Measurements from ENCODE around the gene LARP7.
"Not testable (repeated sequence)": the region's sequence is repeated elsewhere in the genome, so short reads cannot be mapped to it uniquely, and the experiment has no call there.

Gene LARP7

DNA sequence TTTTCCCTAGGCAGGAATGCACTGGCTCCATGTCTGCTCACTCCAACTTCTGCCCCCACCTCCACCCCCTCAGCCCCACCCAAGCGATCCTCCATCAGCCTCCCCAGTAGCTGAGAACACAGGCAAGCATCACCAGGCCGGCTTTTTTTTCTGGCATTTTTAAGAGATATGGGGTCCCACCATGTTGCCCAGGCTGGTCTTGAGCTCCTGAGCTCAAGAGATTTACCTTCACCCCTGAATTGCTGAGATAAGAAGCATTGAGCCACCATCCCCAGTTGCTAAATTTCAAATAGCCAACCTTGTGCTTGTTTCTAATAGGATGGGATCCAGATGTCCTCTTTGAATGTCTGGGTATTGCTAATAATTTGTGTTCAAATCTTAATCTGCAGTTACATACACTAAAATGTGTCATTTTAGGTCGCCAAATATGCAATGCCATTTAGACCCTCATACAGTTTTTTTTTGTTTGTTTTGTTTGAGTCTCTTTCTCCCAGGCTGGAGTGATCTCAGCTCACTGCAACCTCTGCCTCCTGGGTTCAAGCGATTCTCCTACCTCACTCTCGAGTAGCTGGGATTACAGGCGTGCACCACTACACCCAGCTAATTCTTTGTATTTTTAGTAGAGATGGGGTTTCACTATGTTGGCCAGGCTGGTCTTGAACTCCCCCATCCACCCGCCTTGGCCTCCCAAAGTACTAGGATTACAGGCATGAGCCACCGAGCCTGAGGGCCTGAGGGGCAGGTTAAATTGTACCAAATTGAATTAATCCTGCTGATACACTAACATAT lies 8.8 kb downstream of the LARP7 start:
- no peak for DNase-seq
- TF ChIP-seq POLR2A (IDR thresholded peaks at IDR 0.05; ENCODE audit: low read length) = no peak

DNA sequence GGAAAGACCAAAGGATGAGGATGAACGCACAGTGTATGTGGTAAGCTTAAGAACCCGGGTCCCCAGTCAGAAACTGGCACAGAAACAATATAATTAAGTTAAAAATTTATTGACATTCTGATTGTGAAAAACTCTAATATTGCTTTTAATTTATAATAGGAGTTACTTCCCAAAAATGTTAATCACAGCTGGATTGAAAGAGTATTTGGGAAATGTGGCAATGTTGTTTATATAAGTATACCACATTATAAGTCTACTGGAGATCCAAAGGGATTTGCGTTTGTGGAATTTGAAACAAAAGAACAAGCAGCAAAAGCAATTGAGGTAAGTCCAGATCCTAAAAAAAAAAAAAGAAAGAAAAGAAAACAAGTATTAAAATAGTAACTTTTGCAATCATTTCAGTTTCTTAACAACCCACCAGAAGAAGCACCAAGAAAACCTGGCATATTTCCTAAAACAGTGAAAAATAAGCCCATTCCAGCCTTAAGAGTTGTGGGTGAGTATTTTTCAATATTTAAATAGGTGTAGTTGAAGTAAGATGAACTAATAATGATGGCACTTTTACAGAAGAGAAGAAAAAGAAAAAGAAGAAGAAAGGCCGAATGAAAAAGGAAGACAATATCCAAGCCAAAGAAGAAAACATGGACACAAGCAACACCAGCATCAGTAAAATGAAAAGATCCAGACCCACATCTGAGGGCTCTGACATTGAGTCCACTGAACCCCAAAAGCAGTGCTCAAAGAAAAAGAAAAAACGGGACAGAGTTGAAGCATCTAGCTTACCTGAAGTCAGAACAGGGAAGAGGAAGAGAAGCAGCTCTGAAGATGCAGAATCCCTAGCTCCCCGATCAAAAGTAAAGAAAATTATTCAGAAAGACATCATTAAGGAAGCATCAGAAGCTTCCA lies 9.9 kb downstream of the LARP7 start:
- no peak for DNase-seq
- no peak for TF ChIP-seq GATA1 (IDR thresholded peaks at IDR 0.05; ENCODE audit: low read depth, low read length)
- TF ChIP-seq POLR2A (IDR thresholded peaks at IDR 0.05; ENCODE audit: low read length) = no peak

GRCh38 chr4:112647785-112648184 lies 10.8 kb downstream of the LARP7 start:
- peak; percentile 82 to 84 for DNase-seq
- no peak for TF ChIP-seq GATA1 (IDR thresholded peaks at IDR 0.05; ENCODE audit: low read depth, low read length)
- no peak for TF ChIP-seq POLR2A (IDR thresholded peaks at IDR 0.05; ENCODE audit: low read length)

GRCh38 chr4:112648263-112649054 lies 11.5 kb downstream of the LARP7 start:
- no peak for TF ChIP-seq POLR2A (IDR thresholded peaks at IDR 0.05; ENCODE audit: low read length)
- no peak for TF ChIP-seq GATA1 (IDR thresholded peaks at IDR 0.05; ENCODE audit: low read depth, low read length)
- DNase-seq = no peak

DNA sequence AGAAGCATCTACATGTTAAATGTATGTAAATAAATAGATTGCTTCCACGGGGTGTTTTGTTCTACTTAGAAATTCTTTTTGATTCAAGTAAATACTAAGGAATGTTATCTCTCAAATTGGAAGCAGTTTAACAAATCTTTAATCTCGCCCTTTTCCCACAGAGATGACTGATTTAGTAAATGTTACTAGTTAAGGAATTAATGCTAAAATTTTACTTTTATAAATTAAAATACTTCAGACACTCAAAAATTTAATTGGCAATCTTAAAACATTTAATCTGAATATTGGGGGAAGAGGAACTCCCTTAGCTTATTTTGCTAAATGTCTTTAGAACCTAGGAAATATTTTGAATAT lies 12.1 kb downstream of the LARP7 start:
- DNase-seq = no peak

DNA sequence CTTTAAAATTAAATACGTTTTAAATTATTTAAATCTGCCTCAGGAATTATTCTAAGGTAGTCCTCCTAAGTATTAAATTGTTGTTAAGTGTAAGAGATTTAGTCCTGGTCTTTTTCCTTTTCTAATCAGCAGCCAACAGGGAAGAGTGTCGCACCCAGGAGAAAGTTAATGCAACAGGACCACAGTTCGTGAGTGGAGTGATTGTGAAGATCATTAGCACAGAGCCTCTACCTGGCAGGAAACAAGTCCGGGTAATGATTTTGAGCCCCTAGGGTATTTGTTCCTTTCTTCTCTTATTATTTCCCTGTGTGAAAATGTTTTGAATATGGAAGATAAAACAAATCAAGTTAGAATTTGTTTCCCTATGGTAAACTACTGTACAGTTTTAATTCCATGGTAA lies 13.4 kb downstream of the LARP7 start:
- TF ChIP-seq POLR2A (IDR thresholded peaks at IDR 0.05; ENCODE audit: low read length) = no peak
- no peak for DNase-seq

More for the DNA sequence above, 12.1 kb downstream of the LARP7 start:
- no peak for TF ChIP-seq POLR2A (IDR thresholded peaks at IDR 0.05; ENCODE audit: low read length)

- no peak for DNase-seq
- TF ChIP-seq POLR2A (IDR thresholded peaks at IDR 0.05; ENCODE audit: low read length) (no peak), GATA1 (IDR thresholded peaks at IDR 0.05; ENCODE audit: low read depth, low read length) (no peak)
Observed at GRCh38 chr4:112651641-112652040, 14.7 kb downstream of the LARP7 start.

GRCh38 chr4:112652216-112652615 lies 15.3 kb downstream of the LARP7 start:
- no peak for DNase-seq
- TF ChIP-seq POLR2A (IDR thresholded peaks at IDR 0.05; ENCODE audit: low read length) = no peak
- TF ChIP-seq GATA1 (IDR thresholded peaks at IDR 0.05; ENCODE audit: low read depth, low read length) = no peak

DNA sequence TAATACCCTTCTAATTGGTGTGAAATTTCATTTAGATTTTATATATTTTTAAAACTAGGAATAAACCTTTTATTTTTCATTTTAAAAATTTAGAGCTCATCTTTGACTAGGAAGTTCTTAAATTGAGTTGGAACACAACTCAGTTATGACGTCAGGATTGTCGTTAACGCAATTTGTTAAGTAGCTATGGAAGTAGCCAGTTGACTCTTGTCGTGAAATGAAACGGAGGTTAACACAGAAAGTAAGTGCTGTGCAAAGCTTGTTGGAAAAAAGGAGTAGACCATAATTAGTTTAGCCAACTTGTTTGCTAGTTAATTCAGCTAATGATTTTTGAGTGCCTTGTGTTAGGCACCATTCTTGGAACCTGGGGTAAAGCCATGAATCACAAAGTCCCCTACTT lies 18.3 kb downstream of the LARP7 start:
- no peak for TF ChIP-seq POLR2A (IDR thresholded peaks at IDR 0.05; ENCODE audit: low read length)
- no peak for TF ChIP-seq GATA1 (IDR thresholded peaks at IDR 0.05; ENCODE audit: low read depth, low read length)

GRCh38 chr4:112656115-112656514 lies 19.2 kb downstream of the LARP7 start:
- DNase-seq = not testable (repeated sequence)

More for the DNA sequence above, 18.3 kb downstream of the LARP7 start:
- no peak for DNase-seq

DNA sequence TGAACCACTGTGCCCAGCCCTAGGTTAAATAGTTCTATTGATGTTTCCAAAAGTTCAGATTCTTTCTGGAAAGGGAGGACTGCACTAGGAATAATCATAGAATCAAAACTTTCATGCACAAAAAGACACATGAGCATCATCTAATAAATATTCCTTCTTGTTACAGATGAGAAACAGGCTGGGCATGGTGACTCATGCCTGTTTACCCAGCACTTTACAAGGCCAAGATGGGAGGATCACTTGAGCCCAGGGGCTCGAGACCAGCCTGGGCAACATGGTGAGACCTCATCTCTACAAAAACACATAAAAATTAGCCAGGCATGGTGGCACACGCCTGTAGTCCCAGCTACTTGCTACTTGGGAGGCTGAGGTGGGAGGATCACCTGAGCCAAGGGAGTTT lies 27.7 kb downstream of the LARP7 start:
- no peak for TF ChIP-seq POLR2A (IDR thresholded peaks at IDR 0.05; ENCODE audit: low read length)
- DNase-seq = no peak

- DNase-seq = no peak
- no peak for TF ChIP-seq POLR2A (IDR thresholded peaks at IDR 0.05; ENCODE audit: low read length)
- no peak for TF ChIP-seq GATA1 (IDR thresholded peaks at IDR 0.05; ENCODE audit: low read depth, low read length)
Observed at GRCh38 chr4:112668131-112668530, 31.2 kb downstream of the LARP7 start.

- no peak for DNase-seq
- TF ChIP-seq GATA1 (IDR thresholded peaks at IDR 0.05; ENCODE audit: low read depth, low read length) (no peak), POLR2A (IDR thresholded peaks at IDR 0.05; ENCODE audit: low read length) (no peak)
Observed at GRCh38 chr4:112673076-112673475, 36.1 kb downstream of the LARP7 start.

DNA sequence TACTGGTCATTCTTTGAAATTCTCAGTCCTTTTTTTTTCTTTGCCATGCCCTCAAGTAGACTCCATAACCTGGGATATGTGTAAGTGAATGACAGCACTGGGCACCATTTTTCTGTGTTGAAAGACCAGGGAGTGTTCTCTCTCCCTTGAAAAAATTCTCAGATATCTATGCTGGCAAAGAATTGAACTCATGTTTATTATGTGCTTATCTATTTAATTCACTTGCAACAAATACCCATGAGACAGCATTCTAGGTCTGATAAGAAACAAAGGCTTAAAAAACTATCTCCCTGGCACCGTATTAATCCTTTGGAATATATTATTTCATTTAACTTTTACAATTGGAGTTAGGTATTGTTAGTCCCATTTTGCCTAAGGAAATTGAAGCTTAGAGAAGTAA lies 36.7 kb downstream of the LARP7 start:
- peak; percentile 39 to 76 for DNase-seq
- no peak for TF ChIP-seq POLR2A (IDR thresholded peaks at IDR 0.05; ENCODE audit: low read length)
- no peak for TF ChIP-seq GATA1 (IDR thresholded peaks at IDR 0.05; ENCODE audit: low read depth, low read length)

Measured in erythroblast (primary cell).